Smooth muscle cell (in vitro differentiated cells): Measurements from ENCODE around the gene CHURC1. TPM values are rescaled to one million over a fixed set of nuclear protein-coding genes. Genes with fewer than 3 reads are reported as not detected.

ENCODE experiments used
- DNase-seq: peaks from one replicate; lab custom pipeline; 2025; ENCODE audit not compliant: unreplicated experiment; lab: John Stamatoyannopoulos, UW
- H2AFZ ChIP-seq: fragments of 200-600 bp; sonication (generic); 2 replicates; pipeline ENCODE4 v1.6.0; 2016; ENCODE audit warnings: antibody characterized with exemption, low read depth, mild to moderate bottlenecking
- H3F3A ChIP-seq: fragments of 200-600 bp; sonication (generic); 2 replicates; pipeline ENCODE4 v1.6.0; 2017; ENCODE audit warnings: antibody characterized with exemption, low read depth
- H3K27ac ChIP-seq: fragments of 200-600 bp; sonication (generic); 2 replicates; pipeline ENCODE4 v1.5.1; 2016; ENCODE audit warnings: low read depth, mild to moderate bottlenecking
- H3K27me3 ChIP-seq: fragments of 200-600 bp; sonication (generic); 2 replicates; pipeline ENCODE4 v1.6.1; 2016; ENCODE audit warnings: low read depth, mild to moderate bottlenecking
- H3K36me3 ChIP-seq: fragments of 200-600 bp; sonication (generic); 2 replicates; pipeline ENCODE4 v1.5.1; 2016; ENCODE audit warnings: low read depth
- H3K4me1 ChIP-seq: fragments of 200-600 bp; sonication (generic); 2 replicates; pipeline ENCODE4 v1.5.1; 2016; ENCODE audit warnings: low read depth
- H3K4me2 ChIP-seq: fragments of 200-600 bp; sonication (generic); 2 replicates; pipeline ENCODE4 v1.6.0; 2016; ENCODE audit warnings: mild to moderate bottlenecking
- H3K4me3 ChIP-seq: fragments of 200-600 bp; sonication (generic); 2 replicates; pipeline ENCODE4 v1.5.1; 2016; ENCODE audit warnings: mild to moderate bottlenecking
- H3K79me2 ChIP-seq: fragments of 200-600 bp; sonication (generic); 2 replicates; pipeline ENCODE4 v1.6.0; 2016; ENCODE audit warnings: low read depth, mild to moderate bottlenecking
- H3K9ac ChIP-seq: fragments of 200-600 bp; sonication (generic); 2 replicates; pipeline ENCODE4 v1.6.0; 2016; ENCODE audit warnings: low read depth
- H3K9me3 ChIP-seq: fragments of 200-600 bp; sonication (generic); replicated peaks from 2 replicates; pipeline ENCODE4 v1.5.1; 2016; ENCODE audit warnings: low read depth
- H4K20me1 ChIP-seq: fragments of 200-600 bp; sonication (generic); 2 replicates; pipeline ENCODE4 v1.6.0; 2016; ENCODE audit warnings: low read depth
- CTCF ChIP-seq: fragments of 200-600 bp; sonication (generic); IDR thresholded peaks from 2 replicates; pipeline ENCODE4 v1.5.1; 2017; ENCODE audit warnings: borderline replicate concordance, mild to moderate bottlenecking, antibody characterized with exemption; ENCODE audit not compliant: insufficient read depth, poor library complexity, severe bottlenecking
- WGBS: methylation state at CpG from one replicate; pipeline ENCODE4 v1.1.7; 2016; ENCODE audit warnings: low lambda C conversion rate; 5-methylcytosine and 5-hydroxymethylcytosine counted together
- polyA plus RNA-seq: library from polyadenylated mRNA; unstranded; fragments of >200 nt; fragmentation: Nextera tagmentation; extraction: Ambion mirVana; gene quantifications from 2 replicates; pipeline ENCODE4 v1.2.1, GENCODE V29; 2016
- total RNA-seq: library from RNA; depleted of rRNA; stranded (reverse); fragments of >200 nt; gene quantifications from 2 replicates; pipeline ENCODE4 v1.2.3, GENCODE V29; 2014

Gene CHURC1
- 31.8 and 48.8 TPM in 2 replicates for total RNA-seq
- polyA plus RNA-seq: 102 and 121 TPM in 2 replicates

GRCh38 chr14:64914237-64915028 lies at the start of gene CHURC1:
Gene CHURC1 (plus strand): TSS chr14:64914455. CDS start chr14:64914496, 41 bp downstream.
- peak within 1 kb of the TSS; percentile 98 for H3K9ac ChIP-seq
- peak within 1 kb of the TSS; percentile 93 for H3K27ac ChIP-seq
- peak within 1 kb of the TSS; percentile 95 for H3K4me2 ChIP-seq
- peaks cover 35% of the 10 kb centered on the region for H3K79me2 ChIP-seq
- DNase-seq: peak; percentile 85
- H3K4me1 ChIP-seq: peaks cover 10% of the 10 kb centered on the region
- H3K36me3 ChIP-seq: no peaks in the 10 kb centered on the region
- no peak for TF ChIP-seq CTCF
- H4K20me1 ChIP-seq: peaks cover 1% of the 10 kb centered on the region
- no peaks in the 10 kb centered on the region for H3K9me3 ChIP-seq
- H3K27me3 ChIP-seq: no peaks in the 10 kb centered on the region
- H3F3A ChIP-seq: peaks cover 4% of the 10 kb centered on the region
- H3K4me3 ChIP-seq: peak within 1 kb of the TSS; percentile 75
- peak within 1 kb of the TSS; percentile 75 for H2AFZ ChIP-seq
- under 1% methylated on average over 38 of the region's 49 CpGs for WGBS

GRCh38 chr14:64865109-64865508 lies 49.1 kb upstream of the CHURC1 start:
- no peak overlapping the region for H2AFZ ChIP-seq
- no peak for TF ChIP-seq CTCF
- DNase-seq: no peak
- no peaks in the 10 kb centered on the region for H3F3A ChIP-seq
- H3K27me3 ChIP-seq: peaks cover 1% of the 10 kb centered on the region
- no peak overlapping the region for H3K4me3 ChIP-seq
- no peak overlapping the region for H3K4me2 ChIP-seq
- no peak overlapping the region for H3K9ac ChIP-seq
- no peaks in the 10 kb centered on the region for H3K36me3 ChIP-seq
- 77% methylated on average over 6 of the region's 6 CpGs for WGBS
- H4K20me1 ChIP-seq: no peaks in the 10 kb centered on the region
- no peak overlapping the region for H3K27ac ChIP-seq
- no peaks in the 10 kb centered on the region for H3K9me3 ChIP-seq
- H3K79me2 ChIP-seq: no peaks in the 10 kb centered on the region
- peaks cover 8% of the 10 kb centered on the region for H3K4me1 ChIP-seq

- Histone ChIP-seq H3K79me2 (no peaks in the 10 kb centered on the region), H3F3A (no peaks in the 10 kb centered on the region), H3K4me3 (no peak overlapping the region), H3K9ac (no peak overlapping the region), H3K9me3 (no peaks in the 10 kb centered on the region), H3K4me2 (no peak overlapping the region), H4K20me1 (no peaks in the 10 kb centered on the region), H3K4me1 (peaks cover 8% of the 10 kb centered on the region), H2AFZ (no peak overlapping the region), H3K27me3 (peaks cover 6% of the 10 kb centered on the region), H3K27ac (no peak overlapping the region), H3K36me3 (no peaks in the 10 kb centered on the region)
- WGBS: 61% methylated on average over 6 of the region's 6 CpGs
- no peak for TF ChIP-seq CTCF
- DNase-seq: no peak
Measured at GRCh38 chr14:64865992-64866391, 48.3 kb upstream of the CHURC1 start.
